Chondrocyte (in vitro differentiated cells): ENCODE results near the gene SMARCD1. TPM values are rescaled to one million over a fixed set of nuclear protein-coding genes. Genes with fewer than 3 reads are reported as not detected.

Experiments used
- DNase-seq: peaks from one replicate; pipeline ENCODE4 v3.0.0; 2021; ENCODE audit warnings: mixed read lengths, low spot score
- H3K27ac Mint-ChIP-seq: one replicate; pipeline ENCODE4 v1.8.0; 2021; ENCODE audit warnings: mild to moderate bottlenecking, moderate library complexity, mixed read lengths; ENCODE audit not compliant: unreplicated experiment
- H3K27me3 Mint-ChIP-seq: 2 replicates; pipeline ENCODE4 v1.8.0; 2021; ENCODE audit warnings: low read depth, mixed read lengths
- H3K36me3 Mint-ChIP-seq: 2 replicates; pipeline ENCODE4 v1.8.0; 2021; ENCODE audit warnings: low read depth, mixed read lengths
- H3K4me1 Mint-ChIP-seq: 2 replicates; pipeline ENCODE4 v1.8.0; 2021; ENCODE audit warnings: low read depth, mild to moderate bottlenecking, mixed read lengths
- H3K4me3 Mint-ChIP-seq: one replicate; pipeline ENCODE4 v1.8.0; 2021; ENCODE audit warnings: mild to moderate bottlenecking, moderate library complexity, mixed read lengths; ENCODE audit not compliant: unreplicated experiment
- H3K9me3 Mint-ChIP-seq: 2 replicates; pipeline ENCODE4 v1.8.0; 2021; ENCODE audit warnings: low read depth, mixed read lengths
- CTCF ChIP-seq: fragments of 200-600 bp; sonication (generic); IDR thresholded peaks from 2 replicates; pipeline ENCODE4 v1.5.0; 2021; ENCODE audit warnings: antibody characterized with exemption, mild to moderate bottlenecking, moderate library complexity
- total RNA-seq: library from RNA; stranded (reverse); gene quantifications from 3 replicates; pipeline ENCODE4 v1.2.1, GENCODE V29; 2021

SMARCD1 gene
- total RNA-seq, 1 donor from 2014 or later: 55.7 TPM

DNA sequence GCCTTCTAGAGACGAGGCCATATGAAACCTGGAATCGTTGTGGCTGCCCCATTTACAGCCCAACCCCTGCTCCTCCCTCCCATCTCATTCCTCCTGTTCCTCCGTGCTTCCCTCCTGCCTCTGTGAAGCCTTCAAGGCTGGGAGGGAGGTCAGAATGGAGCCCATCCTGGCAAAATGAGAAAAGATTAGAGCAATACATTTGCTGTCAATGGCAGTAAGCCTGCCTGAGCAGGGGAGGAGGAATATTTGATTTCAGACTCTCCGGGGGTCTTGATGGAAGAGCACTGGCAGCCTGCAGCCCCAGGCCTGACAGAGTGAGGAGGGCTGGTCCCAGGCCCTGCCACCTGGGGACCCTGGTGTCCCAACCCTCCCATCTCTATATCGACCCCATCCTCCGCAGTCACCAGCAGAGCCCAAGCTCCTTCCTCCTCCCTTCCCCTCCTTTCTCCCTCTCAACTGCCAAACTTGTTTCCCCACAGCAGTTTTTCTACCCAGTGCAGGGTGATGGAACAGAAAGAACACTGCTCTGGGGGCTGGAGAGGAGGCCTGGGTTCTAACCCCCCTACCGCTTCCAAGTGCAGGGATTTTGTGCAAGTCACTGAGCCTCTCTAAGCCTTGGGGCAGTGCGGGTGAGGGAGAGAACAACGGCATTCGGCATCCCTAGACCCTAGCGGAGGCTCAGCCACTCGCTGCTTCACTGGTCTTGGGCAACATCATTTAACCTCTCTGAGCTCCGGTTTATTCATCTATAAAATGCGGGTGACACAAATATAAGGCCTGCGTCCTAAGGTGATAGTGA, 43.9 kb upstream of the SMARCD1 start:
- Mint-ChIP-seq H3K9me3 (no peaks in the 10 kb centered on the region), H3K27ac (no peak overlapping the region), H3K36me3 (no peaks in the 10 kb centered on the region), H3K27me3 (peaks cover 5% of the 10 kb centered on the region), H3K4me3 (no peak overlapping the region), H3K4me1 (no peaks in the 10 kb centered on the region)
- no peak for DNase-seq
- TF ChIP-seq CTCF: no peak

- Mint-ChIP-seq H3K27ac (no peak overlapping the region), H3K27me3 (peaks cover 2% of the 10 kb centered on the region), H3K4me3 (no peak overlapping the region), H3K4me1 (no peaks in the 10 kb centered on the region), H3K36me3 (no peaks in the 10 kb centered on the region), H3K9me3 (no peaks in the 10 kb centered on the region)
- no peak for DNase-seq
- TF ChIP-seq CTCF: no peak
These were observed 43.2 kb upstream of the SMARCD1 start for GRCh38 chr12:50041962-50042361.

- Mint-ChIP-seq H3K4me1 (no peaks in the 10 kb centered on the region), H3K27ac (no peak overlapping the region), H3K9me3 (no peaks in the 10 kb centered on the region), H3K4me3 (no peak overlapping the region), H3K27me3 (peaks cover 2% of the 10 kb centered on the region), H3K36me3 (no peaks in the 10 kb centered on the region)
- no peak for TF ChIP-seq CTCF
- DNase-seq: no peak
These were observed 42.4 kb upstream of the SMARCD1 start for GRCh38 chr12:50042693-50043092.

DNA sequence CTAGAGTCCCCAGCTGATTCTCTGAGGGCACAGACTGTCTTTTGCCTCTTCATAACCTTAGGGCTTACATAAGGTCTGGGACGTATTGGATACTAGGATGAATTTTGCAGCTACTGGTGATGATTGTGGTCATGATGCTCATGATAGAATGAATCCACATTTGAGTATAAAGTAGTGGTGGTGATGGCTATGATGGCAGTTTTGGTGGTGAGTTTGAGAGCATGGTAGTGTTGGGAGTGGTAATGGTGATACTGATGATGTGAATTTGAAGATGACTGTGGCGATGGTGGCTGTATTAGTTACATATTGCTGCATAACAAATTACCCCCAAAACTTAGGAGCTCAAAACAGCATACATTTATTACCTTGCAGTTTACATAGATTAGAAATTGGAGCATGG, 41.8 kb upstream of the SMARCD1 start:
- no peak overlapping the region for H3K27ac Mint-ChIP-seq
- peaks cover 2% of the 10 kb centered on the region for H3K27me3 Mint-ChIP-seq
- DNase-seq: no peak
- no peak overlapping the region for H3K4me3 Mint-ChIP-seq
- no peaks in the 10 kb centered on the region for H3K4me1 Mint-ChIP-seq
- no peak for TF ChIP-seq CTCF
- H3K36me3 Mint-ChIP-seq: no peaks in the 10 kb centered on the region
- H3K9me3 Mint-ChIP-seq: no peaks in the 10 kb centered on the region

GRCh38 chr12:50043854-50044253, 41.3 kb upstream of the SMARCD1 start:
- no peaks in the 10 kb centered on the region for H3K9me3 Mint-ChIP-seq

More at GRCh38 chr12:50043854-50044253, 41.3 kb upstream of the SMARCD1 start:
- no peak for DNase-seq
- no peaks in the 10 kb centered on the region for H3K4me1 Mint-ChIP-seq
- peaks cover 4% of the 10 kb centered on the region for H3K27me3 Mint-ChIP-seq
- H3K4me3 Mint-ChIP-seq: no peak overlapping the region
- no peaks in the 10 kb centered on the region for H3K36me3 Mint-ChIP-seq
- TF ChIP-seq CTCF: no peak
- H3K27ac Mint-ChIP-seq: no peak overlapping the region
